HCT116 (cell line): Measurements from ENCODE around the gene TMEM61. TPM values are rescaled to one million over a fixed set of nuclear protein-coding genes. Genes with fewer than 3 reads are reported as not detected.

Experiments
- ATAC-seq: fragments of 200-7000 bp; cut with Tn5 transposase; 2 replicates; pipeline ENCODE4 v1.9.1; 2020; ENCODE audit warnings: mild to moderate bottlenecking, moderate library complexity
- BruUV-seq: library from RNA; stranded (reverse); fragments of 400-500 nt; replicated peaks from 2 replicates; lab custom pipeline; 2021; lab: Mats Ljungman, UMichigan
- CTCF ChIA-PET: fragments of 300-600 bp; sonication (Branson Sonifier 250); formaldehyde crosslinking; loops from one replicate; lab custom pipeline; 2021; ENCODE audit warnings: antibody characterized with exemption; lab: Charles Lee
- POLR2A ChIA-PET: fragments of 300-600, 350-600 bp; sonication (Branson Sonifier 250); formaldehyde crosslinking; loops from one replicate; lab custom pipeline; 2021; ENCODE audit warnings: antibody characterized with exemption; lab: Charles Lee
- RAD21 ChIA-PET, 2 experiments: fragments of 300-600 bp; sonication (Branson Sonifier 250); formaldehyde crosslinking; loops; one replicate each; lab custom pipeline; 2023; ENCODE audit warnings: low total read pairs in 2 of 2; ENCODE audit not compliant: uncharacterized antibody in 2 of 2, unreplicated experiment in 2 of 2, low non-redundant PET in 1 of 2; lab: Charles Lee
- DNase-seq: peaks from one replicate; pipeline ENCODE4 v3.0.0-alpha.2; 2010; ENCODE audit warnings: low read depth, low spot score
- H2AFZ ChIP-seq: fragments of 200-600 bp; shearing (Covaris generic), sonication (generic); 2 replicates; pipeline ENCODE4 v1.6.1; 2017; ENCODE audit warnings: low read depth, mixed run types, mixed read lengths, antibody characterized with exemption, low read length; ENCODE audit not compliant: poor library complexity, severe bottlenecking
- H3K27ac ChIP-seq: 2 replicates; pipeline ENCODE4 v1.5.1; 2012; ENCODE audit warnings: low read depth, low read length
- H3K27me3 ChIP-seq: fragments of 200-600 bp; sonication (generic); 2 replicates; pipeline ENCODE4 v1.6.1; 2016; ENCODE audit warnings: mixed run types, low read length, mixed read lengths; ENCODE audit not compliant: insufficient read depth
- H3K36me3 ChIP-seq, 2 experiments: fragments of 200-500 bp in 1 of 2; fragments of 200-600 bp in 1 of 2; sonication (Bioruptor generic) in 1 of 2; sonication (generic) in 1 of 2; 2 replicates each; pipeline versions ENCODE4 v1.5.1 to v1.6.1; 2014 to 2016; ENCODE audit warnings: low read length in 2 of 2, inconsistent platforms in 1 of 2, mixed read lengths in 1 of 2, mixed run types in 1 of 2; ENCODE audit not compliant: insufficient read depth in 2 of 2, control insufficient read depth in 1 of 2
- H3K4me1 ChIP-seq, 2 experiments: fragments of 200-600 bp in 1 of 2; sonication (generic) in 1 of 2; 2 replicates each; pipeline versions ENCODE4 v1.5.1 to v1.6.1; 2012 to 2017; ENCODE audit warnings: low read length in 2 of 2, inconsistent platforms in 1 of 2, mild to moderate bottlenecking in 1 of 2, mixed read lengths in 1 of 2, mixed run types in 1 of 2, moderate library complexity in 1 of 2; ENCODE audit not compliant: insufficient read depth in 2 of 2, control insufficient read depth in 1 of 2
- H3K4me2 ChIP-seq: fragments of 200-600 bp; sonication (generic); 2 replicates; pipeline ENCODE4 v1.6.1; 2017; ENCODE audit warnings: mixed run types, low read length, mixed read lengths
- H3K4me3 ChIP-seq, 2 experiments: fragments of 200-600 bp in 1 of 2; sonication (generic) in 1 of 2; replicated peaks in 1 of 2; 2 replicates each; pipeline ENCODE4 v1.5.1; 2011 to 2016; ENCODE audit warnings: low read length in 2 of 2, control low read depth in 1 of 2, low read depth in 1 of 2, mild to moderate bottlenecking in 1 of 2, mixed read lengths in 1 of 2, mixed run types in 1 of 2
- H3K79me2 ChIP-seq: fragments of 200-600 bp; sonication (generic); 2 replicates; pipeline ENCODE4 v1.6.1; 2017; ENCODE audit warnings: mild to moderate bottlenecking, mixed run types, low read length, moderate library complexity, mixed read lengths; ENCODE audit not compliant: insufficient read depth
- H3K9ac ChIP-seq: fragments of 200-600 bp; sonication (generic); 2 replicates; pipeline ENCODE4 v1.6.1; 2016; ENCODE audit warnings: low read length, mixed read lengths
- H3K9me2 ChIP-seq: fragments of 200-600 bp; sonication (generic), shearing (Covaris generic); 2 replicates; pipeline ENCODE4 v1.6.1; 2017; ENCODE audit warnings: mixed run types, mild to moderate bottlenecking, moderate library complexity; ENCODE audit not compliant: insufficient read depth
- H3K9me3 ChIP-seq, 2 experiments: fragments of 200-500 bp in 1 of 2; fragments of 200-600 bp in 1 of 2; sonication (Bioruptor generic) in 1 of 2; sonication (generic) in 1 of 2; 2 replicates each; pipeline ENCODE4 v1.6.1; 2014 to 2017; ENCODE audit warnings: low read length in 2 of 2, mixed read lengths in 2 of 2, inconsistent platforms in 1 of 2, low read depth in 1 of 2, mild to moderate bottlenecking in 1 of 2, mixed run types in 1 of 2, moderate library complexity in 1 of 2; ENCODE audit not compliant: control insufficient read depth in 1 of 2, insufficient read depth in 1 of 2
- H4K20me1 ChIP-seq: fragments of 200-600 bp; sonication (generic), shearing (Covaris generic); 2 replicates; pipeline ENCODE4 v1.6.1; 2017; ENCODE audit warnings: mixed run types, mild to moderate bottlenecking, moderate library complexity; ENCODE audit not compliant: insufficient read depth
- CBX3 ChIP-seq: IDR thresholded peaks from 2 replicates; pipeline ENCODE4 v1.6.1; 2012; ENCODE audit warnings: low read depth
- CEBPB ChIP-seq: IDR thresholded peaks from 2 replicates; pipeline ENCODE4 v1.6.1; 2012; ENCODE audit warnings: low read depth
- CTCF ChIP-seq, 3 experiments: fragments of 200-600 bp in 1 of 3; sonication (generic) in 1 of 3; IDR thresholded peaks in 2 of 3; conservative IDR thresholded peaks in 1 of 3; 2 replicates each; pipeline ENCODE4 v1.5.1; 2012 to 2017; ENCODE audit warnings: low read depth in 2 of 3, low read length in 2 of 3, antibody characterized with exemption in 1 of 3, borderline replicate concordance in 1 of 3, control low read depth in 1 of 3, mild to moderate bottlenecking in 1 of 3, mixed read lengths in 1 of 3, mixed run types in 1 of 3, moderate library complexity in 1 of 3; ENCODE audit not compliant: insufficient read depth in 1 of 3
- EGR1 ChIP-seq: IDR thresholded peaks from 2 replicates; pipeline ENCODE4 v1.6.1; 2012; ENCODE audit warnings: low read depth
- EZH2phosphoT487 ChIP-seq: fragments of 200-600 bp; IDR thresholded peaks from 2 replicates; pipeline ENCODE4 v1.6.1; 2018; ENCODE audit warnings: antibody characterized with exemption, borderline replicate concordance
- FOSL1 ChIP-seq: IDR thresholded peaks from 2 replicates; pipeline ENCODE4 v1.6.1; 2012; ENCODE audit warnings: low read depth
- JUND ChIP-seq: IDR thresholded peaks from 2 replicates; pipeline ENCODE4 v1.6.1; 2012
- POLR2AphosphoS5 ChIP-seq: IDR thresholded peaks from 2 replicates; pipeline ENCODE4 v1.6.1; 2011; ENCODE audit warnings: mild to moderate bottlenecking, low read depth, low read length, moderate library complexity
- RAD21 ChIP-seq: IDR thresholded peaks from 2 replicates; pipeline ENCODE4 v1.6.1; 2012; ENCODE audit warnings: low read depth, mild to moderate bottlenecking
- SIN3A ChIP-seq: IDR thresholded peaks from 2 replicates; pipeline ENCODE4 v1.6.1; 2012; ENCODE audit warnings: low read depth
- SRF ChIP-seq: IDR thresholded peaks from 2 replicates; pipeline ENCODE4 v1.6.1; 2012; ENCODE audit warnings: low read depth
- YY1 ChIP-seq: IDR thresholded peaks from 2 replicates; pipeline ENCODE4 v1.6.1; 2011; ENCODE audit warnings: low read length, low read depth, moderate library complexity, mild to moderate bottlenecking; ENCODE audit not compliant: insufficient replicate concordance; ENCODE audit errors: extremely low read depth
- ZBTB33 ChIP-seq: IDR thresholded peaks from 2 replicates; pipeline ENCODE4 v1.6.1; 2011; ENCODE audit warnings: mild to moderate bottlenecking, low read length, moderate library complexity; ENCODE audit not compliant: insufficient replicate concordance; ENCODE audit errors: extremely low read depth
- ZFX ChIP-seq: fragments of 450-650 bp; IDR thresholded peaks from 2 replicates; pipeline ENCODE4 v1.6.1; 2017
- intact Hi-C: fragments of 100-400 bp; cut with micrococcal nuclease; formaldehyde crosslinking; loops from 2 replicates; pipeline ENCODE4 v1.10.0; 2022
- total RNA-seq: library from RNA; stranded (reverse); gene quantifications from one replicate; pipeline ENCODE4 v1.2.1, GENCODE V29; 2021; ENCODE audit not compliant: unreplicated experiment

TMEM61 gene
- total RNA-seq, 1 experiment from 2014 or later: 4.4 TPM

GRCh38 chr1:54997711-54997986, 17.2 kb downstream of the TMEM61 start:
- Histone ChIP-seq H3K4me1 (peaks cover 0 to 8% of the 10 kb centered on the region in 2 experiments; a peak in 1 of 4 replicates), H3K27ac (no peak overlapping the region), H3K36me3 (no peaks in the 10 kb centered on the region), H2AFZ (no peak overlapping the region), H3K4me2 (no peak overlapping the region), H3K79me2 (no peaks in the 10 kb centered on the region), H3K4me3 (no peak overlapping the region), H4K20me1 (no peaks in the 10 kb centered on the region), H3K9ac (no peak overlapping the region), H3K9me3 (no peaks in the 10 kb centered on the region), H3K9me2 (no peaks in the 10 kb centered on the region), H3K27me3 (no peaks in the 10 kb centered on the region)
- BruUV-seq: no TSS peak
- POLR2A ChIA-PET: no interaction called here
- ATAC-seq (no peak), DNase-seq (no peak)
- TF ChIP-seq RAD21: no peak
- TF ChIP-seq CBX3: no peak
- TF ChIP-seq FOSL1: no peak
- TF ChIP-seq ZBTB33: no peak
- TF ChIP-seq POLR2AphosphoS5: no peak
- TF ChIP-seq YY1: no peak
- TF ChIP-seq SRF: no peak
- TF ChIP-seq ZFX: no peak
- TF ChIP-seq EGR1: no peak
- TF ChIP-seq EZH2phosphoT487: no peak
- TF ChIP-seq CEBPB: no peak
- no peak for TF ChIP-seq JUND
- no peak for TF ChIP-seq CTCF (IDR thresholded peaks at IDR 0.05 in 2 of 3, conservative IDR thresholded peaks at IDR 0.05 in 1 of 3; ENCODE audit: borderline replicate concordance in 1 of 3, insufficient read depth in 1 of 3, low read depth in 2 of 3, low read length in 2 of 3)
- no peak for TF ChIP-seq SIN3A
- RAD21 ChIA-PET: interaction anchor here in 1 of 2 experiments (2.9 kb wide), 1 partner anchor 48 kb away, joined by 25 read pairs; no protein-coding TSS in a partner anchor
- intact Hi-C loops: no loop called here
- CTCF ChIA-PET: interaction anchor here (1.4 to 5.8 kb wide), 4 partner anchors 24 to 54 kb away, joined by 5 to 85 read pairs (median 40); no protein-coding TSS in a partner anchor
